Trophoblast cell (in vitro differentiated cells and primary cell): Measurements from ENCODE around the gene FAM240A.

Experiments used
- DNase-seq, 2 donors: peaks; one replicate each; pipeline ENCODE4 v3.0.0-alpha.2; 2016
- H2AFZ ChIP-seq: 2 replicates; pipeline ENCODE4 v1.6.1; 2013; ENCODE audit warnings: low read length, moderate library complexity, mild to moderate bottlenecking; ENCODE audit not compliant: insufficient read depth, poor library complexity
- H2AK5ac ChIP-seq: 2 replicates; pipeline ENCODE4 v1.6.1; 2013; ENCODE audit warnings: mild to moderate bottlenecking, low read length
- H2BK120ac ChIP-seq: 2 replicates; pipeline ENCODE4 v1.6.1; 2013; ENCODE audit warnings: low read length, mild to moderate bottlenecking, moderate library complexity; ENCODE audit not compliant: insufficient read depth, poor library complexity
- H2BK12ac ChIP-seq: 2 replicates; pipeline ENCODE4 v1.6.1; 2013; ENCODE audit warnings: mild to moderate bottlenecking, low read length, moderate library complexity
- H2BK5ac ChIP-seq: 2 replicates; pipeline ENCODE4 v1.6.1; 2013; ENCODE audit warnings: low read length, low read depth, moderate library complexity, mild to moderate bottlenecking; ENCODE audit not compliant: poor library complexity
- H3K14ac ChIP-seq: 2 replicates; pipeline ENCODE4 v1.6.1; 2013; ENCODE audit warnings: mild to moderate bottlenecking, low read length
- H3K18ac ChIP-seq: 2 replicates; pipeline ENCODE4 v1.6.1; 2013; ENCODE audit warnings: mild to moderate bottlenecking, low read length
- H3K23ac ChIP-seq: 2 replicates; pipeline ENCODE4 v1.6.1; 2013; ENCODE audit warnings: low read length
- H3K27ac ChIP-seq: 2 replicates; pipeline ENCODE4 v1.5.1; 2013; ENCODE audit warnings: low read depth, mild to moderate bottlenecking, inconsistent platforms, low read length, moderate library complexity
- H3K27me3 ChIP-seq: 2 replicates; pipeline ENCODE4 v1.6.1; 2013; ENCODE audit warnings: inconsistent platforms, mild to moderate bottlenecking, low read length, moderate library complexity; ENCODE audit not compliant: insufficient read depth
- H3K36me3 ChIP-seq, 2 experiments: 1 replicate in 1 of 2; 2 replicates in 1 of 2; pipeline ENCODE4 v1.6.1; 2013; ENCODE audit warnings: low read length in 2 of 2, mild to moderate bottlenecking in 2 of 2, moderate library complexity in 1 of 2; ENCODE audit not compliant: insufficient read depth in 2 of 2, control insufficient read depth in 1 of 2
- H3K4ac ChIP-seq: 2 replicates; pipeline ENCODE4 v1.6.1; 2013; ENCODE audit warnings: low read depth, mild to moderate bottlenecking, low read length, moderate library complexity
- H3K4me1 ChIP-seq, 2 experiments: 1 replicate in 1 of 2; 2 replicates in 1 of 2; pipeline ENCODE4 v1.6.1; 2013; ENCODE audit warnings: low read length in 2 of 2, mild to moderate bottlenecking in 2 of 2, moderate library complexity in 1 of 2; ENCODE audit not compliant: insufficient read depth in 2 of 2, control insufficient read depth in 1 of 2
- H3K4me2 ChIP-seq: 2 replicates; pipeline ENCODE4 v1.6.1; 2013; ENCODE audit warnings: inconsistent platforms, mild to moderate bottlenecking, low read length, moderate library complexity
- H3K4me3 ChIP-seq: 2 replicates; pipeline ENCODE4 v1.5.1; 2013; ENCODE audit warnings: mild to moderate bottlenecking, low read depth, low read length, inconsistent platforms
- H3K79me1 ChIP-seq: one replicate; pipeline ENCODE4 v1.6.1; 2013; ENCODE audit warnings: low read length
- H3K79me2 ChIP-seq: 2 replicates; pipeline ENCODE4 v1.6.1; 2013; ENCODE audit warnings: low read length, mild to moderate bottlenecking; ENCODE audit not compliant: control insufficient read depth, insufficient read depth, poor library complexity
- H3K9ac ChIP-seq: 2 replicates; pipeline ENCODE4 v1.6.1; 2013; ENCODE audit warnings: mild to moderate bottlenecking, low read length
- H3K9me3 ChIP-seq: 2 replicates; pipeline ENCODE4 v1.6.1; 2013; ENCODE audit warnings: low read depth, mild to moderate bottlenecking, control low read depth, inconsistent platforms, low read length; ENCODE audit not compliant: insufficient read depth
- H4K12ac ChIP-seq: 2 replicates; pipeline ENCODE4 v1.6.1; 2013; ENCODE audit warnings: low read depth, mild to moderate bottlenecking, low read length, moderate library complexity
- H4K8ac ChIP-seq: 2 replicates; pipeline ENCODE4 v1.6.1; 2013; ENCODE audit warnings: low read depth, mild to moderate bottlenecking, low read length, moderate library complexity
- H4K91ac ChIP-seq: one replicate; pipeline ENCODE4 v1.6.1; 2013; ENCODE audit warnings: low read depth, mild to moderate bottlenecking, low read length, moderate library complexity
- WGBS: extraction: QIAGEN DNeasy Blood & Tissue Kit; methylation state at CpG from one replicate; pipeline ENCODE4 v1.1.7; 2013; ENCODE audit warnings: missing lambda C conversion rate; ENCODE audit not compliant: insufficient read length, insufficient coverage; ENCODE audit errors: extremely low coverage; 5-methylcytosine and 5-hydroxymethylcytosine counted together

The FAM240A gene

DNA sequence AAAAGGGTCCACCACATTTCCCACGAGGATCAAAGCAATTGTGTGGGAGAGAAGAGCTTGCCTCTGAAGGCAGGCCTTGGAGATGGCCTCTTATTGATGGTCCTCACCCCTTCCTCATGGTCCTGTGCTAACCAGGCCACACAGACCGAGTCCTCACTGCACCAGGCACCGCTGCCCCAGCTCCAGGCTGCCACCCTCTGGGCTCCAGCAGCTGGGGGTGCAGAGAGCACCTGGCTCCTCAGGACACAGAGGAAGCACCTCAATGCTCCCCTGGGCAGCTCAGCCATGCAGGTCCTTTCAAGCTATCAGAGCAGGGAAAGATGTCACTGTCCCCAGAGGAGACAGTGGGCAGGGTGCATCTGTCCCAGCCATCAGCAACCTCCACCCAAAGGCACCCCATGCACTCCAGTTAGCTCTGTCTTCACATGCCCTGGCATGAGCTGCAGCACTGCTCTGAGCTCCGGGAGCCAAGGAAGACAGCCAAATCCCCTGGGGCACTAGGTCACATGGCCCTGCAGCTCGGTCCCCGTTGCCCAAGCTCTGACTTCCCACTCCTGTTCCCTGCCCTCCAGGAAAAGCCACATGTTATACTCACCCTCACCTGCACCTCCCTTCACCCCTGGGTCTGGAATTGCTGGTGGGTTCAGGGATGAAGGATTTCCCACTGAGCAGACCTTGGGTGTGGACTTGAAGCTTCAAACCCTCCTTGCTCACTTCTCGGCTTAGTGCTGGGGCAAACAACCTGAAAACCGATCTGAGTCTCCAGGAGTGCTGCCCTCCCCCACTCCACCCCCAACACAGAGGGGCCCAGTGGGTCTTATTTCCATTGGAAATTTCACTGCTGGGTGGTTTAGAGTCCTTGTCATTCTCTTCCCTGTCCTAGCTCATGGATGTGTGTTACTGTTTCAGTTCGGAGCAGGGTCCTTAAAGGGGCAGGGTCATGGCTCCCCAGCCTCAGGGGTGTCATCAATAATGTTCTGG, 48.5 kb downstream of the FAM240A start:
- Histone ChIP-seq H3K23ac (no peak overlapping the region), H4K12ac (no peak overlapping the region), H2BK120ac (no peak overlapping the region), H3K27ac (no peak overlapping the region), H3K79me1 (no peaks in the 10 kb centered on the region), H2BK12ac (no peak overlapping the region), H3K9ac (no peak overlapping the region), H3K4me3 (no peak overlapping the region), H3K27me3 (no peaks in the 10 kb centered on the region), H3K36me3 (no peaks in the 10 kb centered on the region), H4K8ac (no peak overlapping the region), H3K79me2 (no peaks in the 10 kb centered on the region), H3K4me2 (no peak overlapping the region), H2AFZ (no peak overlapping the region), H3K9me3 (no peaks in the 10 kb centered on the region), H4K91ac (no peak overlapping the region), H2BK5ac (no peak overlapping the region), H2AK5ac (no peak overlapping the region), H3K4ac (no peak overlapping the region), H3K4me1 (peaks cover 7 to 9% of the 10 kb centered on the region in 2 experiments), H3K18ac (no peak overlapping the region), H3K14ac (no peak overlapping the region)
- DNase-seq: no peak
- no CpG with 5 or more reads among the region's 9 CpGs for WGBS

DNA sequence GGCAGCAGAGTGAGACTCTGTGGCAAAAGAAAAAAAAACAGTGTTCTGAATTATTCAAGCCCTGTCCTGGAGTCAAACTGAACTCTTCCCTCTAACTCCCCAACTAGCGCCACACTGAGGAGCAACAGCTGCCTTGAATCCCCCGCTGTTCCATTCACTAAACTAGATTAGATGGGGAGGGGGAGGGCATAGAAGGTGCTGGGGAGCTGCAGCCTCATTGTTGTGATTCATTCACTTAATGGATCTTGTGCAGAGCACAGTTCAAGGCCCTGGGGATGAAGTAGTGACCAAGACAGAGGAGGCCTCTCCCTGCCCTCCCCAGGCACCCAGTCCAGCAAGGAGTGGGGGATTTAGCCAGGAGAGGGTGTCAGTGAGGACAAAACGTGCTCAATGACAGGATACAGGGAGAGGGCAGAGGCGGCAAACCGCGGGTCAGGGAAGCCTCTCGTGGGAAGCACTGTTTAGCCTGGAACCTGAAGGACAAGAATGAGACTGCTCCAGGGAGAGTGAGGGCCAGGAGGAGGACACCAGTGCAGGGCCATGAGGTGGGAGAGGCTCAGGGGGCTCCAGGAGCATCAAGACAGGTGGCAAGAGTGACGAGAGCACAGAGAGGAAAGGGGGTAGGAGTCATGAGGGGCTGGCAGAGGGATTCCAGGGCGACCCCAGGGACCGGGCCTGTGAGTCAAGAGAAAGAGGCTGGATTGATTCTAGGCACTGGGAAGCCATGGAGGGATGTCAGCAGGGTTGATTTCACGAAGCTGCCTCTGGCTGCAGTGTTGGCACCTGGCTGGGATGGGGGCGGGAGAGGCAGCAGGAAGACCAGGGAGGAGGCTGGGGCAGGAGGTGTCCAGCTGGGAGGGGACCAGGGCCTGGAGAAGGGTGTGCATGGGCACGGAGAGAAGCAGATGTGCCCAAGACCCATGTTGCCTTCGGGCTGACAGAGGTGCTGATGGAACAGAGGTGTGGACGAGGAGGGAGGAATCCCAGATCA, 49.7 kb downstream of the FAM240A start:
- H3K79me2 ChIP-seq: no peaks in the 10 kb centered on the region
- no peak overlapping the region for H4K8ac ChIP-seq
- H3K27ac ChIP-seq: no peak overlapping the region
- no peak for DNase-seq
- H2BK120ac ChIP-seq: no peak overlapping the region
- no peak overlapping the region for H3K23ac ChIP-seq
- no peak overlapping the region for H3K14ac ChIP-seq
- H3K4ac ChIP-seq: no peak overlapping the region
- peaks cover 2% of the 10 kb centered on the region for H3K9me3 ChIP-seq
- no peak overlapping the region for H3K4me3 ChIP-seq
- H2BK5ac ChIP-seq: no peak overlapping the region
- no peaks in the 10 kb centered on the region for H3K27me3 ChIP-seq
- H3K79me1 ChIP-seq: no peaks in the 10 kb centered on the region
- H2BK12ac ChIP-seq: no peak overlapping the region
- no peak overlapping the region for H4K12ac ChIP-seq
- H2AFZ ChIP-seq: no peak overlapping the region
- no peak overlapping the region for H3K4me2 ChIP-seq
- no peaks in the 10 kb centered on the region for H3K36me3 ChIP-seq
- H3K18ac ChIP-seq: no peak overlapping the region
- WGBS: no CpG with 5 or more reads among the region's 15 CpGs
- H2AK5ac ChIP-seq: no peak overlapping the region
- H3K4me1 ChIP-seq: peaks cover 7 to 9% of the 10 kb centered on the region in 2 experiments
- H4K91ac ChIP-seq: no peak overlapping the region
- no peak overlapping the region for H3K9ac ChIP-seq

DNA sequence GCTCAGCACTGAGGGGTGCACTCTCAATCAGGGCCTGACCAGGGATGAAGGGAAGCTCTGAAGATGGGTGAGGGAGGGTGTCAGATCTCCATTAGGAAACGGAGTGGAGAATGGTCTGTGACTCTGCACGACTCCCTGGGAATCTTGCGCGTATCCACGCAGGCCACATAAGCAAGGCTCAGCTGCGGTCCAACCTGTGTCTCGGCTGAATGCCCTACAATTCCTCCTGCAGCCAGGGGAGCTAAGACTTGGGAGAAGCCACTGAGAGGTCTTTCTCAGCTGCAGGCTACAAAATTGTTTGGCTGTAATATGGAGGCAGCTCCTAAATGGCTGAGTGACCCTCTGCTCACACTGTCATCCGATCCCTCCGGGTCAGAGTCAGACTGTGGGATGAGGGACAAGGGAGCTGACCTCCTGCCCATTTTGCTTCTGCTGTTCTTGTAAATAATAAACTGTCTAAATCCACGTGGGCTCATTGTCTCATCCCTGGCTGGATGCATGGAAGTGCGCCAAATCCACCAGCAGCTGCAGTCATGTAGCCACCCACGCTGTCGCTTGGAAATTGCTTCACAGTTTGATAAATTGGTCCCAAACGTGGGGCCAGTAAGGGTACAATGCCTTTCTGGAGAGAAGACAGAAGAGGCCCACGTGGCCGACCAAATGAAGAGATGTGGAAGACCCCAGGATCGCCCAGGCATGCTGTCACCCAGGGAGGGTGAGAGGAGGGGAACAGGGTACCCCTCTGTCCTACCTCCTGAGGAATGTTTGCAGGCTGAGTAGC, 50.6 kb downstream of the FAM240A start:
- H2AFZ ChIP-seq: no peak overlapping the region
- no peak overlapping the region for H2BK120ac ChIP-seq
- no peak for DNase-seq
- H3K4ac ChIP-seq: no peak overlapping the region
- H3K9ac ChIP-seq: no peak overlapping the region
- peaks cover 3% of the 10 kb centered on the region for H3K9me3 ChIP-seq
- no peaks in the 10 kb centered on the region for H3K79me1 ChIP-seq
- no peaks in the 10 kb centered on the region for H3K36me3 ChIP-seq
- H3K27me3 ChIP-seq: no peaks in the 10 kb centered on the region
- H3K4me1 ChIP-seq: peaks cover 7 to 9% of the 10 kb centered on the region in 2 experiments
- no peak overlapping the region for H2BK12ac ChIP-seq
- H4K8ac ChIP-seq: no peak overlapping the region
- WGBS: no CpG with 5 or more reads among the region's 17 CpGs
- H2BK5ac ChIP-seq: no peak overlapping the region
- H3K14ac ChIP-seq: no peak overlapping the region
- H3K18ac ChIP-seq: no peak overlapping the region
- no peak overlapping the region for H3K4me3 ChIP-seq
- no peak overlapping the region for H4K91ac ChIP-seq
- H3K4me2 ChIP-seq: no peak overlapping the region
- H2AK5ac ChIP-seq: no peak overlapping the region
- no peaks in the 10 kb centered on the region for H3K79me2 ChIP-seq
- H3K27ac ChIP-seq: no peak overlapping the region
- H3K23ac ChIP-seq: no peak overlapping the region
- no peak overlapping the region for H4K12ac ChIP-seq
